Naive thymus-derived CD8-positive, alpha-beta T cell (primary cell): ENCODE data around the gene PRMT1. TPM values are rescaled to one million over a fixed set of nuclear protein-coding genes. Genes with fewer than 3 reads are reported as not detected.

ENCODE experiments used
- ATAC-seq, 2 donors: fragments of 150-1000 bp; cut with Tn5 transposase in 1 of 2; sonication (Bioruptor Pico), chemical (Tn5 transposase) in 1 of 2; 1 replicate in 1 of 2; 2 replicates in 1 of 2; pipeline ENCODE4 v1.10.0; 2021; ENCODE audit warnings: mild to moderate bottlenecking in 2 of 2, moderate library complexity in 2 of 2
- POLR2A ChIA-PET: fragments of 350-600 bp; sonication (Branson Sonifier 250); formaldehyde crosslinking; loops from one replicate; lab custom pipeline; 2021; ENCODE audit warnings: antibody characterized with exemption; lab: Charles Lee
- DNase-seq, 10 donors: peaks; one replicate each; pipeline versions ENCODE4 v3.0.0 to v3.0.0-alpha.2; 2020 to 2022
- H3K27ac Mint-ChIP-seq, 10 donors: one replicate each; pipeline ENCODE4 v1.8.0; 2020 to 2022; ENCODE audit warnings: mild to moderate bottlenecking in 10 of 10, mixed read lengths in 10 of 10, moderate library complexity in 4 of 10, inconsistent platforms in 1 of 10
- H3K27me3 Mint-ChIP-seq, 5 donors: one replicate each; pipeline ENCODE4 v1.8.0; 2021 to 2022; ENCODE audit warnings: mixed read lengths in 5 of 5
- H3K36me3 Mint-ChIP-seq, 3 donors: one replicate each; pipeline ENCODE4 v1.8.0; 2020 to 2022; ENCODE audit warnings: mixed read lengths in 3 of 3, mild to moderate bottlenecking in 2 of 3, inconsistent platforms in 1 of 3
- H3K4me1 Mint-ChIP-seq, 4 donors: one replicate each; pipeline ENCODE4 v1.8.0; 2021 to 2022; ENCODE audit warnings: mixed read lengths in 4 of 4
- H3K4me3 Mint-ChIP-seq, 10 donors: one replicate each; pipeline ENCODE4 v1.8.0; 2020 to 2022; ENCODE audit warnings: mild to moderate bottlenecking in 10 of 10, mixed read lengths in 10 of 10, moderate library complexity in 6 of 10, inconsistent platforms in 1 of 10
- H3K9me3 Mint-ChIP-seq, 9 donors: one replicate each; pipeline ENCODE4 v1.8.0; 2020 to 2022; ENCODE audit warnings: mixed read lengths in 9 of 9, mild to moderate bottlenecking in 3 of 9, inconsistent platforms in 1 of 9, moderate library complexity in 1 of 9
- polyA plus RNA-seq, 3 donors: library from polyadenylated mRNA; unstranded; fragments of 300-500 nt; fragmentation: Illumina TruSeq; gene quantifications; one replicate each; pipeline ENCODE4 v1.2.3, GENCODE V29; 2021
- total RNA-seq, 8 experiments: library from RNA in 2 of 8; stranded (reverse) in 2 of 8; gene quantifications; one replicate each; pipeline ENCODE4 v1.2.3 and lab custom pipeline; 2021 to 2026

The PRMT1 gene
- total and polyA plus RNA-seq, 5 experiments from 2014 or later, result 97.4 to 162 (median 150) TPM

DNA sequence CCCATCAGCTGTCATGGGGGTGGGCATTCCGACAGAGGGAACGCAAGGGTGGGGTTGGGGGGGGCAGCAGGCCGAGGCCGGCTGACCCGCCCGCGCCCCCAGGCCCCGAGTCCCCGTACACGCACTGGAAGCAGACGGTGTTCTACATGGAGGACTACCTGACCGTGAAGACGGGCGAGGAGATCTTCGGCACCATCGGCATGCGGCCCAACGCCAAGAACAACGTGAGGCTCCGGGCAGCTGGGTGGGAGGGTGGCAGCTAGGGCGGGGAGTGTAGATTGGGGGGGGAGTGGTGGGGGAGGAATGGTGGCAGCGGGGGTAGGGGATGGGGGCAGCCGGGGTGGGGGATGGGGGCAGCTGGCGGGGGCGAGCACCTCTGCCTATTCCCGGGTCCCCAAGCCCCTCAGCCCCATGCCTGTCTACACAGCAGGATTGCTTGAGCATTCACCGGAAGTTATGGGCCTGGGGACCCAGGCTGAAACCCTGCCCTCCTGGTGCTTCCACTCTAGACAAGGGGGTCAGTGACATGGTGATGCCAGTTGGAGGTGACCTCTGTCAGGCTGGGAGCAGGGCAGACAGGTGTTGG lies 9.5 kb downstream of the PRMT1 start:
- H3K36me3 Mint-ChIP-seq, result peaks cover 0 to 46% (median 11%) of the 10 kb centered on the region in 3 donors
- DNase-seq, result no peak
- H3K27ac Mint-ChIP-seq, result no peak overlapping the region
- H3K27me3 Mint-ChIP-seq, result peaks cover 0 to 11% (median 8%) of the 10 kb centered on the region in 5 donors
- no peaks in the 10 kb centered on the region for H3K9me3 Mint-ChIP-seq
- H3K4me1 Mint-ChIP-seq, result peaks cover 16 to 31% (median 24%) of the 10 kb centered on the region in 4 donors
- POLR2A ChIA-PET, result interaction anchor here (0.7 to 1.1 kb wide), 2 partner anchors 159 to 198 kb away, joined by 4 to 5 read pairs; partner anchors contain the start of gene RCN3
- ATAC-seq, result no peak
- no peak overlapping the region for H3K4me3 Mint-ChIP-seq

GRCh38 chr19:49687150-49687549 lies 10.1 kb downstream of the PRMT1 start:
- Mint-ChIP-seq H3K4me1 (peaks cover 16 to 33% (median 24%) of the 10 kb centered on the region in 4 donors), H3K36me3 (peaks cover 0 to 42% (median 11%) of the 10 kb centered on the region in 3 donors), H3K27ac (peak overlapping the region in 1 of 10 donors; percentile 12), H3K27me3 (peaks cover 0 to 11% (median 8%) of the 10 kb centered on the region in 5 donors), H3K4me3 (peak overlapping the region in 1 of 10 donors; percentile 30), H3K9me3 (no peaks in the 10 kb centered on the region)
- DNase-seq (no peak), ATAC-seq (no peak)
- POLR2A ChIA-PET, result no interaction called here

- DNase-seq (no peak), ATAC-seq (no peak)
- peaks cover 16 to 33% (median 24%) of the 10 kb centered on the region in 4 donors for H3K4me1 Mint-ChIP-seq
- H3K27me3 Mint-ChIP-seq, result peaks cover 0 to 11% (median 11%) of the 10 kb centered on the region in 5 donors
- peaks cover 0 to 36% (median 8%) of the 10 kb centered on the region in 3 donors for H3K36me3 Mint-ChIP-seq
- no peak overlapping the region for H3K4me3 Mint-ChIP-seq
- POLR2A ChIA-PET, result no interaction called here
- H3K9me3 Mint-ChIP-seq, result no peaks in the 10 kb centered on the region
- peak overlapping the region in 4 of 10 donors; percentile 11 to 71 (median 26) for H3K27ac Mint-ChIP-seq
Measured at GRCh38 chr19:49687566-49688316, 10.7 kb downstream of the PRMT1 start.

DNA sequence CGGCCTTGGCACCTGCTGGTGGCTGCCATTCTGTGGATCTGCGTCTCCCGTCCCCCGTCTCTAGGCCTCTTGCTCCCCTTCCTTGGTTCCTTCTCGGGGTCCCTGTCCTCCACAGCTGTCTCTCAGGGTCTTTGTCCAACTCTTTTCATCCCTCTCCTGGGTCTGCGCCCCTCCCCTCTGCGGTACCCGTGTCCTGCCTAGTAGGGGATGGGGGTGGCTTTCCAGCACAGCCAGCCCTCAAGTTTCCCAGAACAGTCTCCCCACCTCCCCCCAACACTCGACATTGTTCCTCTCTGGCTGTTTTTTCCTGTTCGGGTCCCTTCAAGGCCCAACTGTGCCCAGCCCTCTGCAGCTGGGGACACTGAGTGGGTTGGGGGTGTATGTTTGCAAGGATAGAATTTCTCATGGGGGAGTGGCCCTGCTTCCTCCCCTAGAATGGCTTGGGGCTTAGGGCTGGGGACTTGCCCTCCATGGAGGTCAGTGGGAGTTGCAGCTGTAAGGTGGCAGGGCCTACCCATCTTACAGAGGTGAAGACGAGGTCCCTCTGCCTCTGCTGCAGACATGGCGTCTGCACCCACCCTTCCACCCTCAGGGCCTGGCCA lies 11.6 kb downstream of the PRMT1 start:
- H3K27me3 Mint-ChIP-seq, result peaks cover 0 to 16% (median 11%) of the 10 kb centered on the region in 5 donors
- H3K4me1 Mint-ChIP-seq, result peaks cover 16 to 33% (median 24%) of the 10 kb centered on the region in 4 donors
- ATAC-seq (no peak), DNase-seq (no peak)
- H3K4me3 Mint-ChIP-seq, result no peak overlapping the region
- POLR2A ChIA-PET, result interaction anchor here (0.8 to 1.3 kb wide), 3 partner anchors 10 to 181 kb away, joined by 3 to 11 read pairs (median 3); no protein-coding TSS in a partner anchor
- H3K36me3 Mint-ChIP-seq, result peaks cover 0 to 27% (median 8%) of the 10 kb centered on the region in 3 donors
- H3K27ac Mint-ChIP-seq, result peak overlapping the region in 3 of 10 donors; percentile 28 to 51 (median 32)
- H3K9me3 Mint-ChIP-seq, result no peaks in the 10 kb centered on the region

DNA sequence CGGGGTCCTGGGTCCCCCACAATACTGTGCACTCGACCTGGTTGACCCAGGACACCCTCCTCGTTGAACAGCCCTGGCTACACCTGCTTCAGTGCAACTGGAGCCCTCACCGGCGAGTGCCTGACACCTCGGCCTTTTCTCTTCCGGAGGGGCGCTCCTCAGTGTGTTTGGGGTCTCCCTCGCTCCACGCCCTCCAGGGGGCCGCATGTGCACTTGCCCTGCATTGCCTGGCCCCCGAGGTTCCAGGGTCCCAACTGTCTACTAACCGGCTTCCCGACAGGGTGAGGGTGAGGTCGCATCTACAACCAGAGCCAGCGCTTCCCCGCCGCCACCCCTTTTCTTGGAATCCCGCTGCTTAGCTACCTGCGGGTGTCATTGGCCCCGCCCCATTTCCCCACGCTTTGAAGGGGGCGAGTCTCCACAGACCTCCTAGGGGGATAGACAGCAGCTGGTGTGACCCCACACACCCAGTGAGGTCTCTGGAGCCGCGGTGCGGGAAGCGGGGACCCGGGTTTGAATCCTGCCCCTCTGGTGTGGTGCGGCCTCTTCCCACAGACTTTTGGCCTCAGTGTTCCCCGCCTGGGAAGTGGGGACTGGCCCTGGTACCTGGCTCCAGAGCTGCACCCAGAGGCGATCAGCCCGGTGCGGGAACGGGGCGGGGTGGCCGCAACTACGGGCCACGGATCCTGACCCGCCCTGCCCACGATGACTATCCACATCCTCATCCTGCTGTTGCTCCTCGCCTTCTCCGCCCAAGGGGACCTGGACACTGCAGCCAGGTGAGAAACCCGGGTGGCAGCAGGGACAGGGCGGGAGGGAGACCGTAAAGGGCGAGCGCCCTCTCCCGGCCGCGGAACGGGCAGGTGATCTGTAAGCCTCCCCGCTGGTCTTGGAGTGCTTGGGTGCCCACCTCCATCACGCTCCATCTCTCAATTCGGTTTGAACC lies 12.3 kb downstream of the PRMT1 start, which contains the start of gene ADM5:
TSS of gene ADM5 (plus strand) at position 462 of the 946 bp plus-strand sequence. CDS start at position 706, 244 bp downstream.
- Mint-ChIP-seq H3K27ac (peak within 1 kb of the TSS in 8 of 10 donors; percentile 20 to 81 (median 64)), H3K27me3 (peaks cover 0 to 18% (median 11%) of the 10 kb centered on the region in 5 donors), H3K4me3 (peak within 1 kb of the TSS; percentile 85 to 99 (median 92)), H3K9me3 (no peaks in the 10 kb centered on the region), H3K4me1 (peaks cover 16 to 33% (median 23%) of the 10 kb centered on the region in 4 donors), H3K36me3 (peaks cover 0 to 19% (median 3%) of the 10 kb centered on the region in 3 donors)
- DNase-seq (peak in 5 of 10 donors; percentile 26 to 51 (median 44)), ATAC-seq (peak; percentile 64 to 67)
- POLR2A ChIA-PET, result interaction anchor here (0.6 to 1.3 kb wide), 5 partner anchors 9 to 180 kb away, joined by 3 to 11 read pairs (median 4); no protein-coding TSS in a partner anchor

GRCh38 chr19:49690079-49690655 lies 13.1 kb downstream of the PRMT1 start:
- DNase-seq, result no peak
- H3K4me3 Mint-ChIP-seq, result peak overlapping the region; percentile 85 to 99 (median 92)
- no peaks in the 10 kb centered on the region for H3K9me3 Mint-ChIP-seq
- H3K4me1 Mint-ChIP-seq, result peaks cover 16 to 33% (median 23%) of the 10 kb centered on the region in 4 donors
- H3K27me3 Mint-ChIP-seq, result peaks cover 0 to 22% (median 11%) of the 10 kb centered on the region in 5 donors
- H3K27ac Mint-ChIP-seq, result peak overlapping the region in 8 of 10 donors; percentile 5 to 81 (median 64)
- POLR2A ChIA-PET, result interaction anchor here (0.6 to 1.1 kb wide), 2 partner anchors 9 to 11 kb away, joined by 3 to 4 read pairs; no protein-coding TSS in a partner anchor
- H3K36me3 Mint-ChIP-seq, result peaks cover 0 to 16% (median 3%) of the 10 kb centered on the region in 3 donors
- peak in 1 of 2 donors; percentile 24 for ATAC-seq

GRCh38 chr19:49690656-49691242 lies 13.7 kb downstream of the PRMT1 start, which contains the start of gene CPT1C:
CPT1C (plus strand) TSS chr19:49691116; CDS start chr19:49692253, 1,137 bp downstream.
- POLR2A ChIA-PET, result interaction anchor here (0.5 to 0.6 kb wide), 2 partner anchors 8 to 12 kb away, joined by 3 to 7 read pairs; no protein-coding TSS in a partner anchor
- DNase-seq (peak in 6 of 10 donors; percentile 35 to 62 (median 50)), ATAC-seq (peak; percentile 73 to 75)
- Mint-ChIP-seq H3K4me3 (peak within 1 kb of the TSS; percentile 85 to 99 (median 92)), H3K9me3 (no peaks in the 10 kb centered on the region), H3K36me3 (peaks cover 0 to 10% (median 3%) of the 10 kb centered on the region in 3 donors), H3K27me3 (peaks cover 0 to 22% (median 11%) of the 10 kb centered on the region in 5 donors), H3K27ac (peak within 1 kb of the TSS; percentile 1 to 93 (median 74)), H3K4me1 (peaks cover 16 to 33% (median 23%) of the 10 kb centered on the region in 4 donors)

- H3K4me3 Mint-ChIP-seq, result peak overlapping the region; percentile 85 to 99 (median 92)
- peak; percentile 28 to 33 for ATAC-seq
- POLR2A ChIA-PET, result interaction anchor here (0.5 to 1.4 kb wide), 3 partner anchors 11 to 26 kb away, joined by 4 to 7 read pairs (median 6); no protein-coding TSS in a partner anchor
- peak overlapping the region in 3 of 10 donors; percentile 74 to 93 (median 77) for H3K27ac Mint-ChIP-seq
- peaks cover 0 to 22% (median 11%) of the 10 kb centered on the region in 5 donors for H3K27me3 Mint-ChIP-seq
- no peaks in the 10 kb centered on the region for H3K9me3 Mint-ChIP-seq
- peaks cover 16 to 33% (median 23%) of the 10 kb centered on the region in 4 donors for H3K4me1 Mint-ChIP-seq
- H3K36me3 Mint-ChIP-seq, result peaks cover 0 to 8% (median 3%) of the 10 kb centered on the region in 3 donors
- DNase-seq, result peak in 1 of 10 donors; percentile 31
Measured at GRCh38 chr19:49691243-49692146, 14.4 kb downstream of the PRMT1 start.

GRCh38 chr19:49692147-49692506 lies 15.1 kb downstream of the PRMT1 start:
- H3K4me3 Mint-ChIP-seq, result peak overlapping the region in 5 of 10 donors; percentile 3 to 28 (median 24)
- H3K9me3 Mint-ChIP-seq, result no peaks in the 10 kb centered on the region
- DNase-seq (no peak), ATAC-seq (no peak)
- POLR2A ChIA-PET, result interaction anchor here (1.4 kb wide), 1 partner anchor 26 kb away, joined by 4 read pairs; no protein-coding TSS in a partner anchor
- H3K27me3 Mint-ChIP-seq, result peaks cover 0 to 22% (median 11%) of the 10 kb centered on the region in 5 donors
- no peak overlapping the region for H3K27ac Mint-ChIP-seq
- H3K36me3 Mint-ChIP-seq, result peaks cover 0 to 5% (median under 1%) of the 10 kb centered on the region in 3 donors
- peaks cover 13 to 33% (median 23%) of the 10 kb centered on the region in 4 donors for H3K4me1 Mint-ChIP-seq
